ENCODE results near the gene WDFY4.

Gene WDFY4

GRCh38 chr10:48834189-48834965, 149.7 kb downstream of the WDFY4 start:
- DNase-seq = no peak

- DNase-seq = no peak
Observed at GRCh38 chr10:48835781-48836180, 151.1 kb downstream of the WDFY4 start.

- no peak for DNase-seq
Observed at GRCh38 chr10:48836605-48837004, 151.9 kb downstream of the WDFY4 start.

- DNase-seq = no peak
Observed at GRCh38 chr10:48838834-48839233, 154.2 kb downstream of the WDFY4 start.

GRCh38 chr10:48839809-48840679, 155.4 kb downstream of the WDFY4 start:
- no peak for DNase-seq

GRCh38 chr10:48842231-48842630, 157.6 kb downstream of the WDFY4 start:
- no peak for DNase-seq

GRCh38 chr10:48843198-48843597, 158.5 kb downstream of the WDFY4 start:
- DNase-seq = no peak

GRCh38 chr10:48844616-48845015, 159.9 kb downstream of the WDFY4 start:
- no peak for DNase-seq

- DNase-seq = no peak
Observed at GRCh38 chr10:48845512-48845911, 160.8 kb downstream of the WDFY4 start.

GRCh38 chr10:48847691-48848090, 163.0 kb downstream of the WDFY4 start:
- DNase-seq = no peak

GRCh38 chr10:48856855-48857254, 172.2 kb downstream of the WDFY4 start:
- DNase-seq = no peak

- DNase-seq = no peak
Observed at GRCh38 chr10:48872234-48872633, 187.6 kb downstream of the WDFY4 start.

- DNase-seq = no peak
Observed at GRCh38 chr10:48878091-48878490, 193.4 kb downstream of the WDFY4 start.

- no peak for DNase-seq
Observed at GRCh38 chr10:48879451-48879850, 194.8 kb downstream of the WDFY4 start.

GRCh38 chr10:48880016-48880705, 195.5 kb downstream of the WDFY4 start:
- no peak for DNase-seq

GRCh38 chr10:48881937-48882336, 197.3 kb downstream of the WDFY4 start:
- no peak for DNase-seq

- DNase-seq = no peak
Observed at GRCh38 chr10:48882881-48883280, 198.2 kb downstream of the WDFY4 start.

- DNase-seq = no peak
Observed at GRCh38 chr10:48883701-48884100, 199.0 kb downstream of the WDFY4 start.

GRCh38 chr10:48884179-48885045, 199.7 kb downstream of the WDFY4 start:
- DNase-seq = no peak

GRCh38 chr10:48885376-48885775, 200.7 kb downstream of the WDFY4 start:
- no peak for DNase-seq

GRCh38 chr10:48887982-48888381, 203.3 kb downstream of the WDFY4 start:
- DNase-seq = no peak

Measured in CD4-positive, alpha-beta T cell treated with Interleukin-12 subunit alpha and Interleukin-12 subunit beta, for 1 hour (primary cell).